Central memory CD4-positive, alpha-beta T cell (primary cell): ENCODE data around the gene TCAIM.

ENCODE experiments used
- DNase-seq: peaks from one replicate; pipeline ENCODE4 v3.0.0; 2022
- total RNA-seq, 3 experiments: gene quantifications; one replicate each; lab custom pipeline; 2026; lab: John Stamatoyannopoulos, UW

TCAIM gene
- total RNA-seq = 14.9 to 31.2 (median 17.0) reads per million in 3 experiments

GRCh38 chr3:44338010-44338827 lies at the start of gene TCAIM:
Gene TCAIM (plus strand): TSS chr3:44338766. CDS start chr3:44354783, 16,017 bp downstream.
- peak; percentile 99 for DNase-seq

- no peak for DNase-seq
Measured at GRCh38 chr3:44289882-44290462, 48.6 kb upstream of the TCAIM start.

GRCh38 chr3:44292276-44292675 lies 46.3 kb upstream of the TCAIM start:
- no peak for DNase-seq

GRCh38 chr3:44292947-44293346 lies 45.6 kb upstream of the TCAIM start:
- DNase-seq = no peak

GRCh38 chr3:44297255-44297654 lies 41.3 kb upstream of the TCAIM start:
- no peak for DNase-seq

- DNase-seq = no peak
Measured at GRCh38 chr3:44301746-44302145, 36.8 kb upstream of the TCAIM start.

- no peak for DNase-seq
Measured at GRCh38 chr3:44309500-44309899, 29.1 kb upstream of the TCAIM start.

GRCh38 chr3:44318891-44319311 lies 19.7 kb upstream of the TCAIM start:
- DNase-seq = no peak

GRCh38 chr3:44321335-44321734 lies 17.2 kb upstream of the TCAIM start:
- no peak for DNase-seq

- peak; percentile 29 for DNase-seq
Measured at GRCh38 chr3:44323341-44323955, 15.1 kb upstream of the TCAIM start.

GRCh38 chr3:44324584-44324983 lies 14.0 kb upstream of the TCAIM start:
- DNase-seq = no peak

GRCh38 chr3:44326019-44326418 lies 12.5 kb upstream of the TCAIM start:
- DNase-seq = no peak

GRCh38 chr3:44326515-44326914 lies 12.1 kb upstream of the TCAIM start:
- no peak for DNase-seq

- no peak for DNase-seq
Measured at GRCh38 chr3:44329946-44330345, 8.6 kb upstream of the TCAIM start.

GRCh38 chr3:44330444-44330843 lies 8.1 kb upstream of the TCAIM start:
- DNase-seq = no peak

- DNase-seq = no peak
Measured at GRCh38 chr3:44334326-44334725, 4.2 kb upstream of the TCAIM start.

- DNase-seq = no peak
Measured at GRCh38 chr3:44337248-44337785, 1.2 kb upstream of the TCAIM start.

GRCh38 chr3:44338828-44339127 lies 212 bp downstream of the TCAIM start:
- no peak for DNase-seq

GRCh38 chr3:44339181-44340057 lies 853 bp downstream of the TCAIM start:
- no peak for DNase-seq

GRCh38 chr3:44340058-44340395 lies 1.5 kb downstream of the TCAIM start:
- no peak for DNase-seq

- DNase-seq = no peak
Measured at GRCh38 chr3:44342176-44342790, 3.7 kb downstream of the TCAIM start.

- no peak for DNase-seq
Measured at GRCh38 chr3:44343421-44343820, 4.9 kb downstream of the TCAIM start.
